HG03060 (cell line): ENCODE results near the gene ORC3.
A peak's percentile ranks its signal among the peaks of the same experiment; 100 is the strongest.
"Not testable (repeated sequence)": the region's sequence is repeated elsewhere in the genome, so short reads cannot be mapped to it uniquely, and the experiment has no call there.

Source experiments
- ATAC-seq: cut with Tn5 transposase; IDR thresholded peaks from one replicate; pipeline ENCODE4 v1.9.1; 2021; ENCODE audit warnings: low read depth, moderate number of reproducible peaks; ENCODE audit not compliant: unreplicated experiment

The ORC3 gene

DNA sequence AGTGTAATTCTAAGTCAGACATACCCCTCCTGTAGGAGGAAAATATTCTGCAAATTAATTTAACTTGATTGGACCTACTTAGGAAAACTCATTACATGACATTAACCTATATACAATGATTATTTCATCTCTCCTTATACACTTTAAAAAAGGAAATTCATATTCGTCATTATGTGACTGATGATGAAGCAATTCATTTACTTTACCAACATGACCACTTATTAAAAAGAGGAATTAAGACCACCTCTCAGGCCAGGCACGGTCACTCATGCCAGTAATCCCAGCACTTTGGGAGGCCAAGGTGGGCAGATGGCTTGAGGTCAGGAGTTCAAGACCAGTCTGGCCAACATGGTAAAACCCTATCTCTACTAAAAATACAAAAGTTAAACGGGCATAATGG, 100.5 kb downstream of the ORC3 start:
- ATAC-seq, result no peak

DNA sequence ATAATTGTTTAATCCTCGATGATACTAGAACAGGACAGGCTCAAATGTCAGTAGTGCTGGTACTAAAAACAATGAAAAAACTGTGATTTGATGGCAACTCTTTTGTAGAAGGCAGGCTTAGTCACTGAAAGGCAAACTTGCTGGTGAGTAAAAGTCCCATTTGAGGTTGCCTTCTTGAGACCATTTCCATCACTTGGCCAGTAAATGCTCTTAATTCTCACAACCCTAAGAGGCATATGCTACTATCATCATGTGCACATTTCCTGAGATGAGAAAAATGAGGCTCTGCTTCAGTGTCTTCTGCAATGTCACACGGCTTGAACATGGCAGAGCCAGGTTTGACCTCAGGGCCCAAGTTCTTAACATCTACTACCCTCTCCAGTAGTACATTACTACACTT, 102.2 kb downstream of the ORC3 start:
- ATAC-seq, result no peak

- ATAC-seq, result not testable (repeated sequence)
These were observed 106.9 kb downstream of the ORC3 start for GRCh38 chr6:87696817-87697216.

GRCh38 chr6:87697581-87698546, 107.9 kb downstream of the ORC3 start:
- no peak for ATAC-seq

DNA sequence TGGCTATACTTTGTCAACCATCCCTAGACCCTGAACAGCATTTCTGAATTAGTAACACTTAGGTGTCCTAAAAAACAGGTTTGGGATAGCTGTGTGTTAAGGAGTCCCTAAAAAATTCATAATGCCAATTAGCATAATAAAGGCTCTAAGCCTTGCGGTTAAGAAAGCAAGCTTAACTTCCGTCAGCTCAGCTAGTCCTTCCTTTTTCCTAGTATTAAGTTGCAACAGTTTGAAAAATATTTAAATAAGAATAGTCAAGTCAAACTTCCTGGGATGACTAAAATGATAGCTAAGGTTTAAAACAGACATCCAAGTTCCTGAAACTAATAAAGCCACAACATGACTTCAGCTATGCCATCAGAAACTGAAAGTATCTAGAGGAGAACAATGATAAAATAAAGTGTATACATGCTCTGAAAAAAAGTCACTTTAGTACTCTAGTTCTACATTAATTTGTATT, 108.6 kb downstream of the ORC3 start:
- no peak for ATAC-seq

- no peak for ATAC-seq
These were observed 109.6 kb downstream of the ORC3 start for GRCh38 chr6:87699576-87699975.

DNA sequence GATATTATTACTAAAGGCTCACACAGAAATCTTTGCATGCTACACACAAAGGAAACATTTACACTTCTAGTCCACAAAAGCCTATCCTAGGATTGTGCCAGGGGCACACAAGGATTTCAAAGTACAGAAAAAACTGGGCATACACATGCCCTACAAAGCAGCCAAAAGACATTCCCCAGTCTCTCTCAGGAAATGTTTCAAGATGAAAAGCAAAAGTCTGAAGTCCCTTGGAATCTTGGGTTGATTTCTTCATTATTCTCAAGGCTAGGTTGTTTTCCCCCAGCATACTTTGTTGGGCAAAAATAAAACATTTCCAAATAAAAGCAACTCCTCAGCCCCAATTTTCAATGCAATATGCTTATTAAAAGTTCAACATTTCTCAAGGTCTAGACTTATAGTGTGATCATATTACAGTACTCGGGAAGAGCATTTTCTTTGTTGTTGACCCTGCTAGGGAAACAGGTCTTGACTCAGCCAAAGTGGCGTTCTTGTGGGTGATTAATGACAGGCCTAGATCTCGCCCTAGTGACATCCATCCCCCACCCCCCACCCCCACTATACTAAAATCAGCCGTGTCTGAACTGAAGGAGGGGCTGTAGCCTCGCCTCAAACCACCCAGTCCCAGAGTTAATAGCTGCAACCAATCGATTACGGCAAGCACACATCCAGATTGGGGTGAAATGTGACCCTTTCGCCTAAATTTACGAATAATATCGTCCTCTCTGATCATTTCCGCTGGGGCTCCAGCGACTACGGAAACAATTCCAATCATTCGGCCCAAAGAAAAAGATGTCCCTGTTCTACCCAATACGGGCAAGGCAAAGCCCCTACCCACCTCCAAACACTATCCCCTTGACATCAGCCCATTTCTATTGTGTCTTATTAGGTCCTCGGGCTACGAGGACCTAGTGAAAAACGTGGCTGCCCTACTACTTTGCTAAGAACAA, 110.7 kb downstream of the ORC3 start:
- ATAC-seq, result no peak

DNA sequence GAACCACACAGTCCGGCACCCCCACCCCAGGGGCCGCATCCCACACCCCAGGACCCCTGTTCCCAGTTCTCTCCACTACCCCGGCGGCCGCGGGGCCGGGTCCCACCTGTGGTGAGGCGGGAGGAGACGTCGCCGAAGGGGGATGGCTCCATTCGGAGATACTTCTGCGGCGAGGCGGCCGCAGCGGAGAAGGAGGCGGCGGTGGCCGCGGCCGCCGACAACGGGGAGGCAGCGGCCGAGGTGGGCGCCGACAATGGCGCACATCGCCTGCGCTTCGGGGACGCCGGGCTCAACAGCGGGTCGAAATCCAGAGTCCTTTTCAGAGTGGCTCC, 111.4 kb downstream of the ORC3 start:
- no peak for ATAC-seq

DNA sequence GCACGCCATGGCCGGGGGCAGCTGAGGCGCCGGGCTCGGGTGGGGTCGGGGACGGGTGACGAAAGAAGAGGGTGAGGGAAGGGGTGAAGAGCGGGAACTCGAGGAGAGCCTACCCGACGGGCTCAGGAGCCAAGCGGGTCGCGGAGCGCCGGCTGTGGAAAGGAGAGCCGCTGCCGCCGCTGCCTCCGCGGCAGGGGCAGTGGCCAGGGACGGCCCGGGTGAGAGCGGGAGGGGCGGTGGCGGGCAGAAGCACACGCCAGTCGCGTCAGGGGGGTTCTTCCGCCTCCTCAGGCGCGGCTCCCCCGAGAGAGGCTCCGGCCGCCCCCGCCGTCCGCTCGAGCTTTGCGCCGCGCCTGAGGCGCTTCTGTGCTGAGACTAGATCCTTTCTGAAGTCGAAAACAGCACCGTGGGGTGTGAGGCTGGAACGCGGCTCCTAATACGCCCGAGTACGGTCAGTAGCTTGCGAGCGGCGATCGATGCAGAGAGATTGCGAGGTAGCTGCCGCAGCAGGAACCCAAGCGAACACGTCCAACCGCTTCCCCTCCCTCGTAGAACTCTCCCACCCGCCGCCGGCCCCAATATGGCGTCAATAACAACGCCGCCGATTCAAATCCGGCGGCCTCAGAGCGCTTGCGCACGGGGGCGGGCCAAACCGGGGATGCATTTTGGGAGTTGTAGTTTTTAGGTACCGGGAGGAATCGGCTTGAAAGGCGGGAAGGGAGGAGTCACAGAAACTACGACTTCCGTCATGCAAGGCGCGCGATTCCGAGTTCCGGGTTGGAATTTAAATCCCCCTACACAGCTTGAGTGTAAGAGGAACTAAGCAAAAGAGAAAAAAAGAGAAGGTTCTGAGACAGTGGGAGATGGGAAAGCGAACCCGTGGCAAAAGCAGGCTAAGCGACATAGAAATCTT, 112.0 kb downstream of the ORC3 start, which contains the start of gene AKIRIN2:
Gene AKIRIN2 (minus strand): TSS at position 558 of the 913 bp plus-strand sequence. CDS start 549 bp downstream, at position 9.
- ATAC-seq, result peak; percentile 48

DNA sequence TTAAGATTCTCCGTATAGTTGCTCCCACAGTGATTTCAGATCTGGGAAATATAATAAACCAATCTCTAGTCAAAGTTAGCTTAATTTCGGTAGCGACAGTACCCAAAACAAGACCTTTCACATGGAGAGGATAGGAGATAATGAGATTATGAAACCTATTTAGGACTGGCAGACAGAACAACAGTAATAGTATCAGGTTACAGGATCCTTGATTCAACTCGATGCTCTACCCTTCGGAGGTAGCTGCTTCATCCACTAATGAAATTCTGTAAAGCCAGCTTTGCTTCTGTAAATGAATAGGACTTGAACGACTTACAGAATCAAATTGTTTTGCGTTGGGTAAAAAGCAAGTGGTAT, 112.6 kb downstream of the ORC3 start:
- ATAC-seq, result peak; percentile 7

DNA sequence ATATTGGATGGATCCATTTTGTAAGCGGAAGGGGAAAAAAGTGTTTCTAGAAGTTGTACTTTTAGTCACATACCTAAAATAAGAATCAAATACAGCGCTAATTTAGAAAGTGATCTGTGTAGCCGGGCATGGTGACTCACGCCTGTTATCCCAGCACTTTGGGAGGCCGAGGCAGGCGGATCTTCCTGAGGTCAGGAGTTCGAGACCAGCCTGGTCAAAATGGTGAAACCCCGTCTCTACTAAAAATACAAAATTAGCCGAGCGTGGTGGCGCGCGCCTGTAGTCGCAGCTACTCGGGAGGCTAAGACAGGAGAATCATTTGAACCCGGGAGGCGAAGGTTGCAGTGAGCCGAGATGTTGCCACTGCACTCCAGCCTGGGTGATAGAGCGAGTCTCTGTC, 113.1 kb downstream of the ORC3 start:
- ATAC-seq, result not testable (repeated sequence)

DNA sequence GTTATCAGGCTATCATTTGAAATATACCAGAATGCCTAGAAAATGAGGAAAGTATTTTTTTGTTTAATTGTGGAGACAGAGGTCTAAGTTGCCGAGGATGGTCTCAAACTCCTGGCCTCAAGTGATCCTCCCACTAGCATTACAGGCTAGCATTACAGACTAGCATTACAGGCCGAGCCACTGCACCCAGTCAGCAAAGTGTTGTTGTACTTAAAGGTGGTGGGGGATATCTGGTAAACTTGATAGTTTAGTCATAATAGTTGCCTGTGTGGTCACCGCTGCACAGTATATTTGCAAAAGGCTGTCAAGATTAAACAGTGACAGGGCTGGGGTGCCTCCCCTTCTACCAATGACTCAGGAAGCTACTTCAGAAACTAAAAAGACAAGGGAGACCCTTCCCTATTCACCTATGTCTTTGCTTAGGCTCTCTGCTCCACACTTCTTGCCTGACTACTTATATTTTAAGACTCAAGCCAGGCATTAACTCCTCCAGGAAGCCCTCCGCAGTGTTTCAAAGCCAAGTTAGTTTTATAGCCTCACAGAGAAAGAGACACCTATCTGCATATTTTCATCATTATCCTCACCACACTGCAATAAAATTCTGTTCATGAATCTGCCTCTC, 115.2 kb downstream of the ORC3 start:
- peak; percentile 48 for ATAC-seq

DNA sequence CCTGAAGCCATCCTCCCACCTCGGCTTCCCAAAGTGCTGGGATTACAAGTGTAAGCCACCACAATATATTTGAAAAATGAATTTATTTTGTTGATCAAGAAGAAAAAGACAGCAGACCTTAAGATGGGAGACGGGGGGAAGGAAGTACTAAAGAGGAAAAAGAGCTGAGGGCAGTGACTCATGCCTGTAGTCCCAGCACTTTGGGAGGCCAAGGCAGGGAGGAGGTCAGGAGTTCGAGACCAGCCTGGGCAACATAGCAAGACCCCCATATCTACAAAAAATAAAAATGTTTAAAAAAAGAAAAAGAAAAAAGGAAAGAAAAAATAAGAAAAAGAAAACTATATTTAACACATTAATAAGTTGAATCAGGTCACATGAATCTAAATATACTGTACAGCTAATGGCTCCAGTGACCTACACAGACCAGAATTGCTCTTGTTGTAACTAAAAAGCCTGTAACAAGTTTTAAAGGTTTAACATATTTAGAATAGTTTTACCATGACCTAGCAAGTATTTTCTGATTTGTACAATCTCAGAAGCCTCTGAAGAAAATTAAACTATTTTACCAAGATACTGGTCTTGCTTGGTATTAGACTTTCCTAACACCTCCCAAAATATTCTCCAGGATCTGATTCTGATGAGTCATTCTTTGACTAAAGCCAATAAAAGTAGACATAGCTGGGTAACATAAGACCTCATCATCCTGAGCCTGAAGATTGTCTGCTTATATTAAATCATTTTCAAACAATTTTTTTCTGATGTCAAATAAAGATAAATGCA, 116.4 kb downstream of the ORC3 start:
- no peak for ATAC-seq

DNA sequence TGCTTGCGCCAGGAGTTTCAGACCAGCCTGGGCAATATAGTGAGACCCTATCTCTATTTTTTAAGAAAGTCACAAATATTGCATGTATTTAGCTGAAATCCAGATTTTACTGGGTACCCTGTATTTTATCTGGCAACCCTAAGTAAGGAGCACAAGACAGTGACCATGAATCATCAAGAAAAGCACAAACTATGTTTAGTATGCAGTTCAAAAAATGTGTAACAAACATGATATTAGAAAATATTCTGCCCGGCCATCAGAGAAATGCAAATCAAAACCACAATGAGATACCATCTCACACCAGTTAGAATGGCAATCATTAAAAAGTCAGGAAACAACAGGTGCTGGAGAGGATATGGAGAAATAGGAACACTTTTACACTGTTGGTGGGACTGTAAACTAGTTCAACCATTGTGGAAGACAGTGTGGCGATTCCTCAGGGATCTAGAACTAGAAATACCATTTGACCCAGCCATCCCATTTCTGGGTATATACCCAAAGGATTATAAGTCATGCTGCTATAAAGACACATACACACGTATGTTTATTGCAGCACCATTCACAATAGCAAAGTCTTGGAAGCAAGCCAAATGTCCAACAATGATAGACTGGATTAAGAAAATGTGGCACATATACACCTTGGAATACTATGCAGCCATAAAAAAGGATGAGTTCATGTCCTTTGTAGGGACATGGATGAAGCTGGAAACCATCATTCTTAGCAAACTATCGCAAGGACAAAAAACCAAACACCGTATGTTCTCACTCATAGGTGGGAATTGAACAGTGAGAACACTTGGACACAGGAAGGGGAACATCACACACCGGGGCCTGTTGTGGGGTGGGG, 118.9 kb downstream of the ORC3 start:
- ATAC-seq, result not testable (repeated sequence)

DNA sequence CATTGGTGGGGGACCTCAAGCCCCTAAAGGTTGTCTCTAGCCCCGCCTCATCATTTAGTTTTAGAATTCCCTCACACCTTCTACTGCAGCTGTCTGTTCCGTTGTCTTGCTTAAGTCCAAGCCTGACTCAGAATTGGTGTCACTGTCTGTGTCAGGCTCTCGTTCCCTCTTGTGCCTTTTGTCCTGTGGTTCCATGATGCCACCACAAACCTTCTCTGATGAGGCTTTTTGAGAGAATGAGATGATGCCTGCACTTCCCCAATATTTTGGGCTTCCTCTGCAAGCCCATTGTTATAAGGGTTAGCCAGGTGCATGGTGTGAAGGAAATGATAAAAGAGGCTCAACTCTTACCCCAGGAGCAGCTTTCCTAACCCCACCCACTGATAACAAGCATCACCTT, 120.2 kb downstream of the ORC3 start:
- no peak for ATAC-seq

GRCh38 chr6:87712713-87713112, 122.8 kb downstream of the ORC3 start:
- not testable (repeated sequence) for ATAC-seq

- no peak for ATAC-seq
These were observed 124.3 kb downstream of the ORC3 start for GRCh38 chr6:87714093-87714842.
